SK-N-MC (cell line): ENCODE data around the gene LRRC43.

ENCODE experiments used
- EZH2 ChIP-seq: fragments of 200-600 bp; sonication (generic); IDR thresholded peaks from one replicate; pipeline ENCODE4 v1.6.1; 2017; ENCODE audit warnings: antibody characterized with exemption
- FOXP2 ChIP-seq: optimal IDR thresholded peaks from 2 replicates; pipeline ENCODE3; 2011; ENCODE audit warnings: mild to moderate bottlenecking, moderate library complexity; ENCODE audit not compliant: insufficient read depth; ENCODE audit errors: extremely low read length, control extremely low read depth
- POLR2AphosphoS5 ChIP-seq: IDR thresholded peaks from 2 replicates; pipeline ENCODE4 v1.6.1; 2012; ENCODE audit warnings: mild to moderate bottlenecking, low read depth, low read length, borderline replicate concordance

DNA sequence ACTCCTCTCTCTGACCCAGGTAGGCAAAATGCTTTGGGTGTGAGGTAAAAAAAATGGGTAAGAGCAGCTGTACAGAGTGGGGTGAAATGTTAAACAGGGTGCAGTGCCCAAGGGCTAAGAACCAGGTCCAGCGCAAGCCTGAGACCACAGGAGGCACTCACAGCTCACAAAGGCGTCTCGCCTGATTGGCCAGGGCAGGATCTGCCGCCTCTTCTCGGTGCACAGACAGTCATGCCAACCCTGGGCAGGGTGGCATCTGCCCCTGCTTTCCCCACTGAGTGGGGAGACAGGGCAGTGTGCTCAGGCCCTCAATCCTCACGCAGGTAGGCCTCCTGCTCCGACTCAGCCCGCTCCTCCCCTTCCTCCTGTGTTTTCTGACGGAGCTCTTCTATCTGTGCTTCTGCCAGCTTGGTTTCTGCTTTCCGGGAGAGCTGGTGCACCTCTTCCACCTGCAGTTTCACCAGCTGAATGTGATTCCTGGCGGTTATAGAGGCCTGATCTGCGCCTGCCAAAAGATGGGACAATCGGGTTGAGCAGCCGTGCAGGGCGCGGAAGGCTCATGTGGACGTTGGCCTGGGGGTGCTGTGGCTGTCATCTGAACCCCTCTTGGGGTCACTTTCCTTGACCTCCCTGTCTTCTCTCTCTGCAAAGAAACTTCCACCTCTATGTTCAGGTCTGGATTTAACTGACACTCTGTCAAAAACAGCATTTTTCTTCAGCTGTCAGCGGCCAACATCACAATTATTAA lies 25.3 kb downstream of the LRRC43 start:
- no peak for TF ChIP-seq POLR2AphosphoS5
- no peak for TF ChIP-seq EZH2
- no peak for TF ChIP-seq FOXP2
